ENCODE results near the gene TEP1. TPM values are rescaled to one million over a fixed set of nuclear protein-coding genes. Genes with fewer than 3 reads are reported as not detected.

The TEP1 gene
- total and polyA plus RNA-seq, 2 of the 8 experiments (the other 6 are each of a cell fraction or from before 2014, with no cell fraction given): 6.9 to 10.7 TPM

DNA sequence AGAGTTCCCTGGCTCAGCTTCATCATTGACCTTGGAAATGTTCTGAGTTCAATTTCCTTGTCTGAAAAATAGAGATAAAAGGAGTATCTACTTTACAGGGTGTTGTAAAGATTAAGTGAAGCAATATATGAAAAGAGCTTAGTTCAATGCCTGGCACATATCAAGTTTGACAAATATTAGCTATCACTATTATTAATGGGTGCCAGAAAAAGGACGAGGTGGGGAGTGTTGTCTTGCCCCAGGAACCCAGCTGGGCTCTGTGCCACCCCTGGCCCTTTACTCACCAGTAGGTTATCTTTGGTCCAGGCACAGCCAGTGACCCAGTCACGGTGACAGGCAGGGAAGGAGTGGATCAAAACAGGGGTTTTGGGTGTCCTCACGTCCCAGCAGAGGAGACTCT, 37.8 kb downstream of the TEP1 start (continued):
- no peak for TF ChIP-seq ATF2 (IDR thresholded peaks at IDR 0.05; ENCODE audit: low read length)
- no peak for TF ChIP-seq SIRT6 (IDR thresholded peaks at IDR 0.05; ENCODE audit: low read length)
- no peak for TF ChIP-seq KDM5A (IDR thresholded peaks at IDR 0.05; ENCODE audit: low read length)
- no peak for TF ChIP-seq FOSL1 (IDR thresholded peaks at IDR 0.05; ENCODE audit: insufficient read depth, low read depth, low read length)
- no peak for TF ChIP-seq CHD2 (IDR thresholded peaks at IDR 0.05; ENCODE audit: low read length)
- no peak for TF ChIP-seq BCL11A (IDR thresholded peaks at IDR 0.05; ENCODE audit: low read depth in 2 of 2, low read length in 2 of 2)
